IgD-negative memory B cell (primary cell): ENCODE results near the gene GGNBP2. TPM values are rescaled to one million over a fixed set of nuclear protein-coding genes. Genes with fewer than 3 reads are reported as not detected.

Source experiments
- H3K27ac Mint-ChIP-seq, 3 donors: one replicate each; pipeline ENCODE4 v1.8.0; 2020 to 2022; ENCODE audit warnings: mild to moderate bottlenecking in 3 of 3, mixed read lengths in 3 of 3, moderate library complexity in 1 of 3
- H3K27me3 Mint-ChIP-seq: one replicate; pipeline ENCODE4 v1.8.0; 2021; ENCODE audit warnings: mixed read lengths
- H3K36me3 Mint-ChIP-seq: one replicate; pipeline ENCODE4 v1.8.0; 2020; ENCODE audit warnings: mild to moderate bottlenecking, mixed read lengths
- H3K4me1 Mint-ChIP-seq, 3 donors: one replicate each; pipeline ENCODE4 v1.8.0; 2020 to 2022; ENCODE audit warnings: mixed read lengths in 3 of 3, mild to moderate bottlenecking in 1 of 3
- H3K4me3 Mint-ChIP-seq, 4 donors: one replicate each; pipeline ENCODE4 v1.8.0; 2020 to 2022; ENCODE audit warnings: mild to moderate bottlenecking in 4 of 4, mixed read lengths in 4 of 4, moderate library complexity in 3 of 4
- H3K9me3 Mint-ChIP-seq, 3 donors: one replicate each; pipeline ENCODE4 v1.8.0; 2020 to 2021; ENCODE audit warnings: mixed read lengths in 3 of 3, mild to moderate bottlenecking in 1 of 3
- polyA plus RNA-seq: library from polyadenylated mRNA; unstranded; fragments of 300-500 nt; fragmentation: Illumina TruSeq; gene quantifications from one replicate; pipeline ENCODE4 v1.2.3, GENCODE V29; 2021

GGNBP2 gene
- polyA plus RNA-seq, 1 donor from 2014 or later, result 84.9 TPM

- H3K4me3 Mint-ChIP-seq, result no peak overlapping the region
- no peaks in the 10 kb centered on the region for H3K9me3 Mint-ChIP-seq
- peak overlapping the region in 2 of 3 donors; percentile 57 to 61 for H3K27ac Mint-ChIP-seq
- H3K4me1 Mint-ChIP-seq, result peaks cover 0 to 11% (median 9%) of the 10 kb centered on the region in 3 donors
- H3K27me3 Mint-ChIP-seq, result no peaks in the 10 kb centered on the region
- H3K36me3 Mint-ChIP-seq, result peaks cover 2% of the 10 kb centered on the region
These were observed 66.8 kb downstream of the GGNBP2 start for GRCh38 chr17:36611345-36612072.

- Mint-ChIP-seq H3K36me3 (peaks cover 2% of the 10 kb centered on the region), H3K9me3 (no peaks in the 10 kb centered on the region), H3K4me3 (no peak overlapping the region), H3K27ac (no peak overlapping the region), H3K4me1 (peaks cover 0 to 11% (median 9%) of the 10 kb centered on the region in 3 donors), H3K27me3 (no peaks in the 10 kb centered on the region)
These were observed 67.6 kb downstream of the GGNBP2 start for GRCh38 chr17:36612323-36612722.

- H3K4me3 Mint-ChIP-seq, result no peak overlapping the region
- H3K36me3 Mint-ChIP-seq, result no peaks in the 10 kb centered on the region
- H3K27ac Mint-ChIP-seq, result no peak overlapping the region
- H3K27me3 Mint-ChIP-seq, result peaks cover 2% of the 10 kb centered on the region
- H3K4me1 Mint-ChIP-seq, result peaks cover 0 to 9% (median 7%) of the 10 kb centered on the region in 3 donors
- no peaks in the 10 kb centered on the region for H3K9me3 Mint-ChIP-seq
These were observed 68.4 kb downstream of the GGNBP2 start for GRCh38 chr17:36613155-36613554.

GRCh38 chr17:36614081-36614480, 69.4 kb downstream of the GGNBP2 start:
- Mint-ChIP-seq H3K9me3 (no peaks in the 10 kb centered on the region), H3K27ac (no peak overlapping the region), H3K36me3 (no peaks in the 10 kb centered on the region), H3K27me3 (peaks cover 4% of the 10 kb centered on the region), H3K4me1 (peaks cover 0 to 8% (median 5%) of the 10 kb centered on the region in 3 donors), H3K4me3 (no peak overlapping the region)

GRCh38 chr17:36614933-36615332, 70.2 kb downstream of the GGNBP2 start:
- peaks cover 0 to 2% (median 0%) of the 10 kb centered on the region in 3 donors for H3K4me1 Mint-ChIP-seq
- no peak overlapping the region for H3K27ac Mint-ChIP-seq
- H3K4me3 Mint-ChIP-seq, result no peak overlapping the region
- H3K9me3 Mint-ChIP-seq, result no peaks in the 10 kb centered on the region
- peaks cover 4% of the 10 kb centered on the region for H3K27me3 Mint-ChIP-seq
- peaks cover 1% of the 10 kb centered on the region for H3K36me3 Mint-ChIP-seq

GRCh38 chr17:36616061-36617029, 71.6 kb downstream of the GGNBP2 start:
- H3K27ac Mint-ChIP-seq, result no peak overlapping the region
- H3K9me3 Mint-ChIP-seq, result no peaks in the 10 kb centered on the region
- no peak overlapping the region for H3K4me3 Mint-ChIP-seq
- H3K4me1 Mint-ChIP-seq, result peaks cover 0 to 2% (median 0%) of the 10 kb centered on the region in 3 donors
- H3K36me3 Mint-ChIP-seq, result peaks cover 2% of the 10 kb centered on the region
- H3K27me3 Mint-ChIP-seq, result peaks cover 4% of the 10 kb centered on the region

- Mint-ChIP-seq H3K27me3 (peaks cover 4% of the 10 kb centered on the region), H3K4me3 (no peak overlapping the region), H3K36me3 (peaks cover 2% of the 10 kb centered on the region), H3K27ac (no peak overlapping the region), H3K4me1 (peaks cover 0 to 2% (median 0%) of the 10 kb centered on the region in 3 donors), H3K9me3 (no peaks in the 10 kb centered on the region)
These were observed 73.1 kb downstream of the GGNBP2 start for GRCh38 chr17:36617773-36618172.

GRCh38 chr17:36623281-36623680, 78.6 kb downstream of the GGNBP2 start:
- Mint-ChIP-seq H3K27ac (no peak overlapping the region), H3K4me3 (no peak overlapping the region), H3K4me1 (peaks cover 0 to 3% (median 0%) of the 10 kb centered on the region in 3 donors), H3K9me3 (no peaks in the 10 kb centered on the region), H3K36me3 (peaks cover 5% of the 10 kb centered on the region), H3K27me3 (peaks cover 2% of the 10 kb centered on the region)

- Mint-ChIP-seq H3K4me1 (peaks cover 0 to 3% (median 0%) of the 10 kb centered on the region in 3 donors), H3K27ac (no peak overlapping the region), H3K4me3 (no peak overlapping the region), H3K9me3 (no peaks in the 10 kb centered on the region), H3K36me3 (peaks cover 4% of the 10 kb centered on the region), H3K27me3 (peaks cover 3% of the 10 kb centered on the region)
These were observed 80.5 kb downstream of the GGNBP2 start for GRCh38 chr17:36625188-36625587.

- H3K27me3 Mint-ChIP-seq, result peaks cover 16% of the 10 kb centered on the region
- no peak overlapping the region for H3K27ac Mint-ChIP-seq
These were observed 82.4 kb downstream of the GGNBP2 start for GRCh38 chr17:36627101-36627500.

GRCh38 chr17:36628576-36628975, 83.9 kb downstream of the GGNBP2 start:
- no peak overlapping the region for H3K4me3 Mint-ChIP-seq
- H3K4me1 Mint-ChIP-seq, result peaks cover 0 to 5% (median 0%) of the 10 kb centered on the region in 3 donors
- H3K27ac Mint-ChIP-seq, result peak overlapping the region in 1 of 3 donors; percentile 45
- H3K9me3 Mint-ChIP-seq, result no peaks in the 10 kb centered on the region
- H3K36me3 Mint-ChIP-seq, result peaks cover 4% of the 10 kb centered on the region
- peaks cover 26% of the 10 kb centered on the region for H3K27me3 Mint-ChIP-seq

More at GRCh38 chr17:36627101-36627500, 82.4 kb downstream of the GGNBP2 start:
- Mint-ChIP-seq H3K36me3 (peaks cover 4% of the 10 kb centered on the region), H3K4me1 (peaks cover 0 to 3% (median 0%) of the 10 kb centered on the region in 3 donors), H3K9me3 (no peaks in the 10 kb centered on the region), H3K4me3 (no peak overlapping the region)

GRCh38 chr17:36629252-36629847, 84.6 kb downstream of the GGNBP2 start:
- Mint-ChIP-seq H3K4me3 (no peak overlapping the region), H3K4me1 (peaks cover 0 to 2% (median 0%) of the 10 kb centered on the region in 3 donors), H3K36me3 (no peaks in the 10 kb centered on the region), H3K27me3 (peaks cover 26% of the 10 kb centered on the region), H3K27ac (no peak overlapping the region), H3K9me3 (no peaks in the 10 kb centered on the region)

- Mint-ChIP-seq H3K27ac (no peak overlapping the region), H3K36me3 (no peaks in the 10 kb centered on the region), H3K9me3 (no peaks in the 10 kb centered on the region), H3K4me3 (no peak overlapping the region), H3K4me1 (peaks cover 0 to 2% (median 0%) of the 10 kb centered on the region in 3 donors), H3K27me3 (peaks cover 27% of the 10 kb centered on the region)
These were observed 85.3 kb downstream of the GGNBP2 start for GRCh38 chr17:36629970-36630502.

GRCh38 chr17:36631022-36631421, 86.3 kb downstream of the GGNBP2 start:
- Mint-ChIP-seq H3K9me3 (no peaks in the 10 kb centered on the region), H3K4me1 (peaks cover 0 to 2% (median 0%) of the 10 kb centered on the region in 3 donors), H3K27me3 (peaks cover 32% of the 10 kb centered on the region), H3K4me3 (no peak overlapping the region), H3K36me3 (no peaks in the 10 kb centered on the region), H3K27ac (no peak overlapping the region)
